Measurements from ENCODE around the gene METTL21C.

Gene METTL21C

DNA sequence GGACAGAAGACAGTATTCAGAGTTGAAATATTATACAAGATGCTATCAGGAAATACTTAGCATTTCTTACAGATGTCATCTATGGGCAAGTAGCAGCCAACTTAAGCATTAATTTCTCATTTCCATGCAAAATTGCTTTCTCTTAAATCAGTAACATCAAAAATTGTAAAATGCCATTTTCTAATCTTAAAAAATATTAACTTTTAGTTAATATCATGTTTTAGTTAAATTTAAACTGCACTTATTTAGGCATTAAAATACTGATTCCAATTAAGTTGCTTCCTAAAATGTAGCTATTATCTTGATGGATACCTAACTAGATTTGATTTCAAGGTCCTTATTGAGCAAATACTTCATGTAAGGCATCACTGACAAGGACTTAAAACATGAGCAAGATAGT is 27.8 kb downstream of the METTL21C start:
- no peak for ATAC-seq
- TF ChIP-seq ZFP3 (CRISPR knock-in tag; IDR thresholded peaks at IDR 0.05) (no peak), SNAI2 (CRISPR knock-in tag; IDR thresholded peaks at IDR 0.05) (peak; percentile 16; the same call in 1 of the 2 replicates), CSDC2 (CRISPR knock-in tag; IDR thresholded peaks at IDR 0.05) (no peak), ISL1 (CRISPR knock-in tag; IDR thresholded peaks at IDR 0.05) (peak; percentile 93), TOX (CRISPR knock-in tag; IDR thresholded peaks at IDR 0.05; ENCODE audit: borderline replicate concordance) (no peak)
- TF ChIP-seq, protein P1, sequence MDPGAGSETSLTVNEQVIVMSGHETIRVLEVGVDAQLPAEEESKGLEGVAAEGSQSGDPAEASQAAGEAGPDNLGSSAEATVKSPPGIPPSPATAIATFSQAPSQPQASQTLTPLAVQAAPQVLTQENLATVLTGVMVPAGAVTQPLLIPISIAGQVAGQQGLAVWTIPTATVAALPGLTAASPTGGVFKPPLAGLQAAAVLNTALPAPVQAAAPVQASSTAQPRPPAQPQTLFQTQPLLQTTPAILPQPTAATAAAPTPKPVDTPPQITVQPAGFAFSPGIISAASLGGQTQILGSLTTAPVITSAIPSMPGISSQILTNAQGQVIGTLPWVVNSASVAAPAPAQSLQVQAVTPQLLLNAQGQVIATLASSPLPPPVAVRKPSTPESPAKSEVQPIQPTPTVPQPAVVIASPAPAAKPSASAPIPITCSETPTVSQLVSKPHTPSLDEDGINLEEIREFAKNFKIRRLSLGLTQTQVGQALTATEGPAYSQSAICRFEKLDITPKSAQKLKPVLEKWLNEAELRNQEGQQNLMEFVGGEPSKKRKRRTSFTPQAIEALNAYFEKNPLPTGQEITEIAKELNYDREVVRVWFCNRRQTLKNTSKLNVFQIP (CRISPR knock-in tag; IDR thresholded peaks at IDR 0.05; ENCODE audit: borderline replicate concordance, low read depth), result no peak
- TF ChIP-seq, protein P2, sequence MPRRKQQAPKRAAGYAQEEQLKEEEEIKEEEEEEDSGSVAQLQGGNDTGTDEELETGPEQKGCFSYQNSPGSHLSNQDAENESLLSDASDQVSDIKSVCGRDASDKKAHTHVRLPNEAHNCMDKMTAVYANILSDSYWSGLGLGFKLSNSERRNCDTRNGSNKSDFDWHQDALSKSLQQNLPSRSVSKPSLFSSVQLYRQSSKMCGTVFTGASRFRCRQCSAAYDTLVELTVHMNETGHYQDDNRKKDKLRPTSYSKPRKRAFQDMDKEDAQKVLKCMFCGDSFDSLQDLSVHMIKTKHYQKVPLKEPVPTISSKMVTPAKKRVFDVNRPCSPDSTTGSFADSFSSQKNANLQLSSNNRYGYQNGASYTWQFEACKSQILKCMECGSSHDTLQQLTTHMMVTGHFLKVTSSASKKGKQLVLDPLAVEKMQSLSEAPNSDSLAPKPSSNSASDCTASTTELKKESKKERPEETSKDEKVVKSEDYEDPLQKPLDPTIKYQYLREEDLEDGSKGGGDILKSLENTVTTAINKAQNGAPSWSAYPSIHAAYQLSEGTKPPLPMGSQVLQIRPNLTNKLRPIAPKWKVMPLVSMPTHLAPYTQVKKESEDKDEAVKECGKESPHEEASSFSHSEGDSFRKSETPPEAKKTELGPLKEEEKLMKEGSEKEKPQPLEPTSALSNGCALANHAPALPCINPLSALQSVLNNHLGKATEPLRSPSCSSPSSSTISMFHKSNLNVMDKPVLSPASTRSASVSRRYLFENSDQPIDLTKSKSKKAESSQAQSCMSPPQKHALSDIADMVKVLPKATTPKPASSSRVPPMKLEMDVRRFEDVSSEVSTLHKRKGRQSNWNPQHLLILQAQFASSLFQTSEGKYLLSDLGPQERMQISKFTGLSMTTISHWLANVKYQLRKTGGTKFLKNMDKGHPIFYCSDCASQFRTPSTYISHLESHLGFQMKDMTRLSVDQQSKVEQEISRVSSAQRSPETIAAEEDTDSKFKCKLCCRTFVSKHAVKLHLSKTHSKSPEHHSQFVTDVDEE (CRISPR knock-in tag; IDR thresholded peaks at IDR 0.05), result no peak

DNA sequence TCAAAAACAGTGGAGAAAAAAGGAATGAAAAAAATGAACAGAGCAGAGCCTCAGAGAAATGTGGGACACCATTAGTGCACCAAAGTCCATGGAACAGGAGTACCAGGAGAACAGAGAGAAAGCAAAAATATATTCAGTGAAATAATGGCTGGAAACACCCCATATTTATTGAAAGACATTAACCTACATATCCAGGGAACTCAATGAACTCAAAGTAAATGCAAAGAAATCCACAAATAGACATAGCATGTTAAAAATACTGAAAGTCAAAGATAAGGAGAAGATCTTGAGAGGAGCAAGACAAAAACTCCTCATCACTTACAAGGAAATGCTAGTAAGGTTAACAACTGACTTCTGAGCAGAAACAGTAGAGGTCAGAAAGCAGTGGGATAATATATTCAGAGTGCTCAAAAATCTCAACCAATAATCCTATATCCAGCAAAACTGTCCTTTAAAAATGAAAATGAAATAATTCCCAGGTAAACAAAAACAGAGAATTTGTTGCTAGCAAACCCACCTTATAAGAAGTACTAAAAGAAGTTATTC is 35.6 kb downstream of the METTL21C start:
- ATAC-seq, result no peak

More for the DNA sequence above, 35.6 kb downstream of the METTL21C start:
- TF ChIP-seq SNAI2 (CRISPR knock-in tag; IDR thresholded peaks at IDR 0.05) (no peak), ARNTL (CRISPR knock-in tag; IDR thresholded peaks at IDR 0.05; ENCODE audit: borderline replicate concordance, low read depth) (no peak), ESRRG (CRISPR knock-in tag; IDR thresholded peaks at IDR 0.05) (no peak), TCF4 (CRISPR knock-in tag; IDR thresholded peaks at IDR 0.05; ENCODE audit: borderline replicate concordance) (no peak), TOX (CRISPR knock-in tag; IDR thresholded peaks at IDR 0.05; ENCODE audit: borderline replicate concordance) (no peak), ZFP3 (CRISPR knock-in tag; IDR thresholded peaks at IDR 0.05) (no peak), CSDC2 (CRISPR knock-in tag; IDR thresholded peaks at IDR 0.05) (no peak), ZC3H10 (CRISPR knock-in tag; IDR thresholded peaks at IDR 0.05) (no peak), OSR1 (CRISPR knock-in tag; IDR thresholded peaks at IDR 0.05) (no peak), ZFP30 (CRISPR knock-in tag; IDR thresholded peaks at IDR 0.05) (no peak), ZNF70 (CRISPR knock-in tag; IDR thresholded peaks at IDR 0.05) (no peak), PPARA (CRISPR knock-in tag; IDR thresholded peaks at IDR 0.05; ENCODE audit: borderline replicate concordance) (no peak), RARB (CRISPR knock-in tag; IDR thresholded peaks at IDR 0.05) (no peak)
- TF ChIP-seq, protein P3, sequence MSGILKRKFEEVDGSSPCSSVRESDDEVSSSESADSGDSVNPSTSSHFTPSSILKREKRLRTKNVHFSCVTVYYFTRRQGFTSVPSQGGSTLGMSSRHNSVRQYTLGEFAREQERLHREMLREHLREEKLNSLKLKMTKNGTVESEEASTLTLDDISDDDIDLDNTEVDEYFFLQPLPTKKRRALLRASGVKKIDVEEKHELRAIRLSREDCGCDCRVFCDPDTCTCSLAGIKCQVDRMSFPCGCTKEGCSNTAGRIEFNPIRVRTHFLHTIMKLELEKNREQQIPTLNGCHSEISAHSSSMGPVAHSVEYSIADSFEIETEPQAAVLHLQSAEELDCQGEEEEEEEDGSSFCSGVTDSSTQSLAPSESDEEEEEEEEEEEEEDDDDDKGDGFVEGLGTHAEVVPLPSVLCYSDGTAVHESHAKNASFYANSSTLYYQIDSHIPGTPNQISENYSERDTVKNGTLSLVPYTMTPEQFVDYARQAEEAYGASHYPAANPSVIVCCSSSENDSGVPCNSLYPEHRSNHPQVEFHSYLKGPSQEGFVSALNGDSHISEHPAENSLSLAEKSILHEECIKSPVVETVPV (CRISPR knock-in tag; IDR thresholded peaks at IDR 0.05), result no peak
- TF ChIP-seq, protein P2 (CRISPR knock-in tag; IDR thresholded peaks at IDR 0.05), result no peak
- TF ChIP-seq, protein P1 (CRISPR knock-in tag; IDR thresholded peaks at IDR 0.05; ENCODE audit: borderline replicate concordance, low read depth), result no peak
- TF ChIP-seq, protein P4, sequence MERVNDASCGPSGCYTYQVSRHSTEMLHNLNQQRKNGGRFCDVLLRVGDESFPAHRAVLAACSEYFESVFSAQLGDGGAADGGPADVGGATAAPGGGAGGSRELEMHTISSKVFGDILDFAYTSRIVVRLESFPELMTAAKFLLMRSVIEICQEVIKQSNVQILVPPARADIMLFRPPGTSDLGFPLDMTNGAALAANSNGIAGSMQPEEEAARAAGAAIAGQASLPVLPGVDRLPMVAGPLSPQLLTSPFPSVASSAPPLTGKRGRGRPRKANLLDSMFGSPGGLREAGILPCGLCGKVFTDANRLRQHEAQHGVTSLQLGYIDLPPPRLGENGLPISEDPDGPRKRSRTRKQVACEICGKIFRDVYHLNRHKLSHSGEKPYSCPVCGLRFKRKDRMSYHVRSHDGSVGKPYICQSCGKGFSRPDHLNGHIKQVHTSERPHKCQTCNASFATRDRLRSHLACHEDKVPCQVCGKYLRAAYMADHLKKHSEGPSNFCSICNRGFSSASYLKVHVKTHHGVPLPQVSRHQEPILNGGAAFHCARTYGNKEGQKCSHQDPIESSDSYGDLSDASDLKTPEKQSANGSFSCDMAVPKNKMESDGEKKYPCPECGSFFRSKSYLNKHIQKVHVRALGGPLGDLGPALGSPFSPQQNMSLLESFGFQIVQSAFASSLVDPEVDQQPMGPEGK (CRISPR knock-in tag; IDR thresholded peaks at IDR 0.05; ENCODE audit: borderline replicate concordance), result no peak
- TF ChIP-seq, protein P5, sequence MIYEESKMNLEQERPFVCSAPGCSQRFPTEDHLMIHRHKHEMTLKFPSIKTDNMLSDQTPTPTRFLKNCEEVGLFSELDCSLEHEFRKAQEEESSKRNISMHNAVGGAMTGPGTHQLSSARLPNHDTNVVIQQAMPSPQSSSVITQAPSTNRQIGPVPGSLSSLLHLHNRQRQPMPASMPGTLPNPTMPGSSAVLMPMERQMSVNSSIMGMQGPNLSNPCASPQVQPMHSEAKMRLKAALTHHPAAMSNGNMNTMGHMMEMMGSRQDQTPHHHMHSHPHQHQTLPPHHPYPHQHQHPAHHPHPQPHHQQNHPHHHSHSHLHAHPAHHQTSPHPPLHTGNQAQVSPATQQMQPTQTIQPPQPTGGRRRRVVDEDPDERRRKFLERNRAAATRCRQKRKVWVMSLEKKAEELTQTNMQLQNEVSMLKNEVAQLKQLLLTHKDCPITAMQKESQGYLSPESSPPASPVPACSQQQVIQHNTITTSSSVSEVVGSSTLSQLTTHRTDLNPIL (CRISPR knock-in tag; IDR thresholded peaks at IDR 0.05; ENCODE audit: low read depth), result no peak

Measured in SK-N-SH treated with all-trans-retinoic acid at 6 μM for 48 hours (cell line).